Measurements from ENCODE around the gene MRPS33.

The MRPS33 gene

GRCh38 chr7:141028767-141029166 lies 14.0 kb upstream of the MRPS33 start:
- Histone ChIP-seq H3K4me3 (replicated peaks; ENCODE audit: insufficient read depth, low read length) (no peak overlapping the region), H3K27me3 (ENCODE audit: insufficient read depth, poor library complexity, severe bottlenecking) (no peaks in the 10 kb centered on the region), H3K27ac (replicated peaks) (no peak overlapping the region)
- TF ChIP-seq SPI1 (IDR thresholded peaks at IDR 0.05; ENCODE audit: borderline replicate concordance, low read depth) (no peak), CTCF (IDR thresholded peaks at IDR 0.05; ENCODE audit: insufficient read depth, low read length) (no peak), REST (IDR thresholded peaks at IDR 0.05; ENCODE audit: insufficient replicate concordance, low read depth) (no peak), POLR2AphosphoS5 (IDR thresholded peaks at IDR 0.05; ENCODE audit: low read depth) (no peak), GABPA (IDR thresholded peaks at IDR 0.05; ENCODE audit: low read depth) (no peak)
- DNase-seq (ENCODE audit: low read depth in 1 of 2, low spot score in 1 of 2): no peak

DNA sequence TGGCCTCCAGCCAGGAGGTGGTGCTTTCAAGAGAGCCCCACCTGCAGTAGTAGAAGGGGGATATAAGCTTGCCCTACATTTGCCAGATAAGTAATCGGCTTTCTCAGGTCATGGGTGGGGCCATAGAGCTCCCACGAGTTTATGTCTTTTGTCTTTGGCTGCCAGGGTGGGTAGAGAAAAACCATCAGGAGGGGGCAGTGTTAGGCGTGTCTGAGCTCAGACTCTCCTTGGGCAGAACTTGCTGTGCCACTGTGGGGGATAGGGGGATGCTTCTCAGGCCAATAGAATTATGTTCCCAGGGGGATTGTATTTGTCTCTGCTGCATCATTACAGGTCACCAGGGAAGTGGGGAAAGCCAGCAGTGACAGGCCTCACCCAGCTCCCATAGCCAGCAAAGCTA lies 12.3 kb upstream of the MRPS33 start:
- no peaks in the 10 kb centered on the region for H3K27me3 ChIP-seq (ENCODE audit: insufficient read depth, poor library complexity, severe bottlenecking)
- DNase-seq (ENCODE audit: low read depth in 1 of 2, low spot score in 1 of 2): no peak
- H3K4me3 ChIP-seq (replicated peaks; ENCODE audit: insufficient read depth, low read length): no peak overlapping the region
- no peak for TF ChIP-seq POLR2AphosphoS5 (IDR thresholded peaks at IDR 0.05; ENCODE audit: low read depth)
- no peak overlapping the region for H3K27ac ChIP-seq (replicated peaks)

DNA sequence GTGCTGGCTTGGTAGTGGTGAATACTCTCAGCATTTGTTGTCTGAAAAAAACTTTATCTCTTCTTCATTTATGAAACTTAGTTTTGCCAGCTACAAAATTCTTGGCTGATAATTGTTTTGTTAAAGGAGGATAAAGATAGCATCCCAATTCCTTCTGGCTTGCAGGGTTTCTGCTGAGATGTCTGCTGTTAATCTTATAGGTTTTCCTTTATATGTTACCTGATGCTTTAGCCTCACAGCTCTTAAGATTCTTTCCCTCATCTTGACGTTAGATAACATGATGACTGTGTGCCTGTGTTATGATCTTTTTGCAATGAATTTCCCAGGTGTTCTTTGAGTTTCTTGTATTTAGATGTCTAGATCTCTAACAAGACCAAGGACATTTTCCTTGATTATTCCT lies 9.9 kb upstream of the MRPS33 start:
- H3K27me3 ChIP-seq (ENCODE audit: insufficient read depth, poor library complexity, severe bottlenecking): peaks cover 3% of the 10 kb centered on the region
- H3K27ac ChIP-seq (replicated peaks): no peak overlapping the region
- TF ChIP-seq SPI1 (IDR thresholded peaks at IDR 0.05; ENCODE audit: borderline replicate concordance, low read depth) (no peak), CTCF (IDR thresholded peaks at IDR 0.05; ENCODE audit: insufficient read depth, low read length) (no peak), REST (IDR thresholded peaks at IDR 0.05; ENCODE audit: insufficient replicate concordance, low read depth) (no peak), POLR2AphosphoS5 (IDR thresholded peaks at IDR 0.05; ENCODE audit: low read depth) (no peak), GABPA (IDR thresholded peaks at IDR 0.05; ENCODE audit: low read depth) (no peak)
- no peak overlapping the region for H3K4me3 ChIP-seq (replicated peaks; ENCODE audit: insufficient read depth, low read length)
- no peak for DNase-seq (ENCODE audit: low read depth in 1 of 2, low spot score in 1 of 2)

GRCh38 chr7:141023295-141023694 lies 8.5 kb upstream of the MRPS33 start:
- TF ChIP-seq REST (IDR thresholded peaks at IDR 0.05; ENCODE audit: insufficient replicate concordance, low read depth) (no peak), CTCF (IDR thresholded peaks at IDR 0.05; ENCODE audit: insufficient read depth, low read length) (no peak), SPI1 (IDR thresholded peaks at IDR 0.05; ENCODE audit: borderline replicate concordance, low read depth) (no peak), POLR2AphosphoS5 (IDR thresholded peaks at IDR 0.05; ENCODE audit: low read depth) (no peak), GABPA (IDR thresholded peaks at IDR 0.05; ENCODE audit: low read depth) (no peak)
- no peak overlapping the region for H3K27ac ChIP-seq (replicated peaks)
- no peak for DNase-seq (ENCODE audit: low read depth in 1 of 2, low spot score in 1 of 2)
- no peak overlapping the region for H3K4me3 ChIP-seq (replicated peaks; ENCODE audit: insufficient read depth, low read length)
- H3K27me3 ChIP-seq (ENCODE audit: insufficient read depth, poor library complexity, severe bottlenecking): peaks cover 3% of the 10 kb centered on the region

Measured in HL-60 (cell line).